22Rv1 (cell line): Measurements from ENCODE around the gene SDHD.

ENCODE experiments used
- ZFX ChIP-seq: fragments of 450-650 bp; IDR thresholded peaks from 2 replicates; pipeline ENCODE4 v1.6.1; 2017; ENCODE audit warnings: antibody characterized with exemption, borderline replicate concordance
- TF ChIP-seq, protein P1 (sequence below): fragments of 450-650 bp; IDR thresholded peaks from 2 replicates; pipeline ENCODE4 v1.5.1; 2017; ENCODE audit warnings: mild to moderate bottlenecking

DNA sequence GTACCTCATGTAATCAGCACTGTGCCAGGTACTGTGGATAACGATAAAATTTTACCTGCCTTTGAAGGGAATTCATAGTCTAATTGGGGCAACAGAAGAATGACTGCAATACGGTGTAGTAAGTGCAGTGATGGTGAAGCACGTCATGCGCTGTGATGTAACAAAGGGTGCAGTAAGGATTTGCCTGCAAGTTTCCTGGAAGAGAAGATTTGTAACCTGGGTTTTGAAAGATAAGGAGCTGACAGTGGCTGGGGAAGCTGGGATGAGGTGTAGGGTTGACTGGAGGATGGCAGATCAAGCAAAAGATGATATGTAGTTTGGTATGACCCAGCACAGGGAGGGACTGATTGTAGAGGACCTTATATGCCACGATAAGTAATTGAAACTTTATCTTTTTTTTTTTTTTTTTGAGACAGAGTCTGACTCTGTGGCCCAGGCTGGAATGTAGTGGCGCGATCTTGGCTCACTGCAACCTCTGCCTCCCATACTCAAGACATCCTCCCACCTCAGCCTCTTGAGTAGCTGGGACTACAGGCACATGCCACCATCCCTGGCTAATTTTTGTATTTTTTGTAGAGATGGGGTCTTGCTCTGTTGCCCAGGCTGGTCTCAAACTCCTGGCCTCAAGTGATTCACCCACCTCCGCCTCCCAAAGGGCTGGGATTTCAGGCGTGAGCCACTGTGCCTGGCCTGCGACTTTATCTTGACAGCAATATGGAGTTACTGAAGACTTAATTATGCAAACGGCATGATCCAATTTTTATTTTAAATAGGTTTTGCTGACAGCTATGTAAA, 11.3 kb downstream of the SDHD start:
- TF ChIP-seq, protein P1, sequence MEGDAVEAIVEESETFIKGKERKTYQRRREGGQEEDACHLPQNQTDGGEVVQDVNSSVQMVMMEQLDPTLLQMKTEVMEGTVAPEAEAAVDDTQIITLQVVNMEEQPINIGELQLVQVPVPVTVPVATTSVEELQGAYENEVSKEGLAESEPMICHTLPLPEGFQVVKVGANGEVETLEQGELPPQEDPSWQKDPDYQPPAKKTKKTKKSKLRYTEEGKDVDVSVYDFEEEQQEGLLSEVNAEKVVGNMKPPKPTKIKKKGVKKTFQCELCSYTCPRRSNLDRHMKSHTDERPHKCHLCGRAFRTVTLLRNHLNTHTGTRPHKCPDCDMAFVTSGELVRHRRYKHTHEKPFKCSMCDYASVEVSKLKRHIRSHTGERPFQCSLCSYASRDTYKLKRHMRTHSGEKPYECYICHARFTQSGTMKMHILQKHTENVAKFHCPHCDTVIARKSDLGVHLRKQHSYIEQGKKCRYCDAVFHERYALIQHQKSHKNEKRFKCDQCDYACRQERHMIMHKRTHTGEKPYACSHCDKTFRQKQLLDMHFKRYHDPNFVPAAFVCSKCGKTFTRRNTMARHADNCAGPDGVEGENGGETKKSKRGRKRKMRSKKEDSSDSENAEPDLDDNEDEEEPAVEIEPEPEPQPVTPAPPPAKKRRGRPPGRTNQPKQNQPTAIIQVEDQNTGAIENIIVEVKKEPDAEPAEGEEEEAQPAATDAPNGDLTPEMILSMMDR: no peak
- no peak for TF ChIP-seq ZFX
